ENCODE data around the gene CIAO1.

GRCh38 chr2:96254571-96254970 is 11.5 kb upstream of the CIAO1 start:
- TF ChIP-seq CTCF (IDR thresholded peaks at IDR 0.05) (no peak), ZFX (IDR thresholded peaks at IDR 0.05; ENCODE audit: borderline replicate concordance) (no peak)
